CD4-positive, CD25-positive, alpha-beta regulatory T cell (primary cell): ENCODE data around the gene ATG5. TPM values are rescaled to one million over a fixed set of nuclear protein-coding genes. Genes with fewer than 3 reads are reported as not detected.

ENCODE experiments used
- ATAC-seq, 2 donors: fragments of 150-1000 bp; cut with Tn5 transposase; one replicate each; pipeline ENCODE4 v1.10.0; 2021; ENCODE audit warnings: low read depth in 2 of 2, moderate number of reproducible peaks in 2 of 2, moderate library complexity in 1 of 2
- DNase-seq, 3 donors: peaks; one replicate each; pipeline versions ENCODE4 v3.0.0 to v3.0.0-alpha.2; 2012 to 2022; ENCODE audit warnings: mixed read lengths in 1 of 3
- H3K27ac ChIP-seq: one replicate; pipeline ENCODE4 v1.7.0; 2013; ENCODE audit warnings: mild to moderate bottlenecking, low read length; ENCODE audit not compliant: insufficient read depth, poor library complexity, severe bottlenecking
- H3K27me3 ChIP-seq: one replicate; pipeline ENCODE4 v1.7.0; 2013; ENCODE audit warnings: low read length; ENCODE audit not compliant: control insufficient read depth, insufficient read depth
- H3K36me3 ChIP-seq: one replicate; pipeline ENCODE4 v1.7.0; 2013; ENCODE audit warnings: mild to moderate bottlenecking, low read length, moderate library complexity; ENCODE audit not compliant: control insufficient read depth, insufficient read depth
- H3K4me1 ChIP-seq: 2 replicates; pipeline ENCODE4 v1.7.0; 2013; ENCODE audit warnings: mild to moderate bottlenecking, low read length; ENCODE audit not compliant: insufficient read depth, control insufficient read depth, poor library complexity, severe bottlenecking
- H3K4me3 ChIP-seq: one replicate; pipeline ENCODE4 v1.7.0; 2013; ENCODE audit warnings: low read depth, mild to moderate bottlenecking, low read length, moderate library complexity
- H3K9me3 ChIP-seq, 2 experiments: 1 replicate in 1 of 2; 2 replicates in 1 of 2; pipeline ENCODE4 v1.7.0; 2013; ENCODE audit warnings: low read length in 2 of 2, mild to moderate bottlenecking in 1 of 2, moderate library complexity in 1 of 2; ENCODE audit not compliant: control insufficient read depth in 2 of 2
- H3K27ac Mint-ChIP-seq, 3 donors: one replicate each; pipeline ENCODE4 v1.8.0; 2020 to 2022; ENCODE audit warnings: mild to moderate bottlenecking in 3 of 3, mixed read lengths in 3 of 3, moderate library complexity in 2 of 3
- H3K27me3 Mint-ChIP-seq: one replicate; pipeline ENCODE4 v1.8.0; 2022; ENCODE audit warnings: mild to moderate bottlenecking, mixed read lengths
- H3K36me3 Mint-ChIP-seq: one replicate; pipeline ENCODE4 v1.8.0; 2020; ENCODE audit warnings: mixed read lengths
- H3K4me1 Mint-ChIP-seq, 4 donors: one replicate each; pipeline ENCODE4 v1.8.0; 2020 to 2022; ENCODE audit warnings: mixed read lengths in 4 of 4, mild to moderate bottlenecking in 1 of 4
- H3K4me3 Mint-ChIP-seq, 4 donors: one replicate each; pipeline ENCODE4 v1.8.0; 2020 to 2022; ENCODE audit warnings: mild to moderate bottlenecking in 4 of 4, mixed read lengths in 4 of 4, moderate library complexity in 3 of 4
- H3K9me3 Mint-ChIP-seq, 7 donors: one replicate each; pipeline ENCODE4 v1.8.0; 2020 to 2022; ENCODE audit warnings: mixed read lengths in 7 of 7, mild to moderate bottlenecking in 3 of 7, moderate library complexity in 2 of 7
- polyA plus RNA-seq, 4 donors: library from polyadenylated mRNA; unstranded; fragments of 300-500 nt; fragmentation: Illumina TruSeq; gene quantifications; one replicate each; pipeline ENCODE4 v1.2.3, GENCODE V29; 2021
- total RNA-seq: library from RNA; stranded (reverse); gene quantifications from one replicate; pipeline ENCODE4 v1.2.3, GENCODE V29; 2022

Gene ATG5
- total and polyA plus RNA-seq, 5 donors from 2014 or later, result 35.1 to 49.6 (median 45.9) TPM

DNA sequence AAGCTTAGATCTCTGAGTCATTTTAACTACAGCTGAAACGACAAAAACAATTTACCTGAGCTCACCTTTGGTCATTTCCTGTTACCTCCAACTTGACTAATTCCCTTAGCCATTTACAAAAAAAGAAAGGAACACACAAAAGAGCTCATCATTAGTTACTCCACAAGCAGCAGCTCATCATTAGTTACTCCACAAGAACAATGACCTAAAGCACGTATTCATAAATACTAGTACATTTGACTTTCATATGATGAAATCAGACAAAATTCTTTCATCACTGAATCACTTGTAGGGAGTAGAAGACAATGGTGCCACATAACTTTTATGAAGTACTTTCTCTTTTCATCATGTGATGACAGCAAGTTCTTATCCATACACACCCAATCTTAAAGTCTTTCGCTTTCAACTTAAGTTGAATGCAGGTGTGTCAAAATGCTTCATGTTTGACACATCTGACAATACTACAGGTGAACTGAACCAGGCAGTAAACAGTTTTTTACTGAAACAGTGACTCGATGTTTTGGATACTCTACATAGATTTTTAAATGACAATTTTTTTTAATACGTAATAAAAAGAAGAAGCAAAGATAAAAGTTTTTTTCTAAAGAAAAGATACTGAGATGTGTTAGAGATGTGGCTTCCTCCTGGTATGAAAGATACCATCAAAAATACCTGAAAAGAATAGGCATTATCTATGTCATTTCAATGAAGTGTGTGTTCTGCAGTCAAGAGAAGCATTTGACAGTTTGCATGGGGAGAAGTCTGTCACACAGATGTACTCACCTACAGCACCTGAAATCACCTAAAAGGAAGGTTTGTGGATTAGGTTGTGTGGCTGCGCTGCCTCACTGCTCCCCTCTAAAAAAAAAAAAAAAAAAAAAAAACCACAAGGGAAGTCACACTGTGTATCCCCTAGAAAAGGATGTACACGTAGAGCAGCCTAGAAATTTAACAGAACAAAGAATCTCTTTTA, 130.3 kb downstream of the ATG5 start:
- Histone ChIP-seq H3K4me1 (peaks cover 44% of the 10 kb centered on the region), H3K36me3 (no peaks in the 10 kb centered on the region), H3K9me3 (no peaks in the 10 kb centered on the region), H3K27ac (peak overlapping the region; percentile 82), H3K4me3 (peak overlapping the region; percentile 82), H3K27me3 (no peaks in the 10 kb centered on the region)
- peak overlapping the region; percentile 45 to 77 (median 75) for H3K4me3 Mint-ChIP-seq
- no peaks in the 10 kb centered on the region for H3K27me3 Mint-ChIP-seq
- no peaks in the 10 kb centered on the region for H3K9me3 Mint-ChIP-seq
- peak overlapping the region; percentile 90 to 96 (median 92) for H3K27ac Mint-ChIP-seq
- DNase-seq (peak in 2 of 3 donors; percentile 70 to 86), ATAC-seq (peak; percentile 75)
- H3K4me1 Mint-ChIP-seq, result peaks cover 28 to 55% (median 37%) of the 10 kb centered on the region in 4 donors
- peaks cover 9% of the 10 kb centered on the region for H3K36me3 Mint-ChIP-seq

DNA sequence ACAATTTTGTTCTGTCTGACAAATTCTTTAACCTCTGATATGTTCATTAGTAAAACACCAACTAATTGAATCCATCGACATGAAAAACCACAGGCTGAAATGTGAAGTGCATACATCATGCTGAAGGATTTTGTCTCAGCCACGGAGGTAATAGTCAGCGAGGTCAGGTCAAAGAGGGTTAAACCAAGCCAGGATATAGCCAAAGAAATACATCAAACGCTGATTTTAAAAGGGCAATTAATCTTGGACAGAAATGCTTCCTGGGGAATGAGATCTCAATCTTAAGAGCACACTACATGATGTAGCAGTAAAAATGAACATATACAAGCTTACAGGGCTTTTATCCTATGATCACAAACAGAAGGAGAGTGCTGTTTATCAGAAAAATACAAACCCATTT, 132.7 kb downstream of the ATG5 start:
- Histone ChIP-seq H3K27ac (no peak overlapping the region), H3K27me3 (no peaks in the 10 kb centered on the region), H3K9me3 (no peaks in the 10 kb centered on the region), H3K4me1 (peaks cover 58% of the 10 kb centered on the region), H3K4me3 (no peak overlapping the region), H3K36me3 (no peaks in the 10 kb centered on the region)
- H3K9me3 Mint-ChIP-seq, result no peaks in the 10 kb centered on the region
- H3K27me3 Mint-ChIP-seq, result no peaks in the 10 kb centered on the region
- H3K4me1 Mint-ChIP-seq, result peaks cover 25 to 63% (median 48%) of the 10 kb centered on the region in 4 donors
- no peak overlapping the region for H3K4me3 Mint-ChIP-seq
- DNase-seq (no peak), ATAC-seq (no peak)
- peak overlapping the region in 2 of 3 donors; percentile 55 to 67 for H3K27ac Mint-ChIP-seq
- H3K36me3 Mint-ChIP-seq, result no peaks in the 10 kb centered on the region

DNA sequence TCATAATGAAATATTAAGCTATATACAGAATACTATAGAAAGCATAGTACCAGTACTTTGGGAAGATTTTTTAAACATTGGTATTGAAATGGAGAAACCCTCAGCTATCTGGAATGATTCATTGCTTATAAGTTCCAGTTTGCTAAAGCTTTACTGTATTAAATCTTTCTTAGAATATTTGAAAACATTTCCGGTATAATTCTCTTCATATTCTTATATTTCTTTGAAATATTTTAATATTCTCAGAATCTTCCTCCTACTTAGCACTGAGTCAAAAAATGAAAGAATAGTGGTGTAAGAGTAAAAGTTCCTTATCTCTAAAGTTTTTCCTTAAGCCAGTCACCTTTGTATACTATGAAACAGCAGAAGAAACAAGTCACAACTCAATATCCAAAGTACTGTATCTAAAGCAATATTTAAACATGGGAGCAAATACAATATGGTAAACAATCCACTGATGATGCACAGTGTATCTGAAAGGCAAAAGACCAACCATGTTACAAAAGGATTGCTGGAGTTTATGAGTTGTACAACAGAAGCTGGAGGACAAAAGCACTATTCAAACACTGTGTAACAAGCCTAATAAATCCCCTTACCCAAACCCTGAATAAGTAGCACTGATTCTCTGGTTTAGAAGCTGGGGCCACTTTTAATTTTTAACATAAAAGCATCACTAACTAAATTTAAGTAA, 137.3 kb downstream of the ATG5 start:
- peak in 1 of 3 donors; percentile 72 for DNase-seq
- peak; percentile 60 to 64 for ATAC-seq
- Histone ChIP-seq H3K4me1 (peaks cover 53% of the 10 kb centered on the region), H3K27ac (peak overlapping the region; percentile 34), H3K27me3 (no peaks in the 10 kb centered on the region), H3K9me3 (no peaks in the 10 kb centered on the region), H3K4me3 (peak overlapping the region; percentile 39), H3K36me3 (no peaks in the 10 kb centered on the region)
- Mint-ChIP-seq H3K4me3 (peak overlapping the region in 3 of 4 donors; percentile 30 to 46 (median 31)), H3K9me3 (no peaks in the 10 kb centered on the region), H3K4me1 (peaks cover 33 to 64% (median 50%) of the 10 kb centered on the region in 4 donors), H3K36me3 (peaks cover 12% of the 10 kb centered on the region), H3K27me3 (no peaks in the 10 kb centered on the region), H3K27ac (peak overlapping the region in 1 of 3 donors; percentile 39)

DNA sequence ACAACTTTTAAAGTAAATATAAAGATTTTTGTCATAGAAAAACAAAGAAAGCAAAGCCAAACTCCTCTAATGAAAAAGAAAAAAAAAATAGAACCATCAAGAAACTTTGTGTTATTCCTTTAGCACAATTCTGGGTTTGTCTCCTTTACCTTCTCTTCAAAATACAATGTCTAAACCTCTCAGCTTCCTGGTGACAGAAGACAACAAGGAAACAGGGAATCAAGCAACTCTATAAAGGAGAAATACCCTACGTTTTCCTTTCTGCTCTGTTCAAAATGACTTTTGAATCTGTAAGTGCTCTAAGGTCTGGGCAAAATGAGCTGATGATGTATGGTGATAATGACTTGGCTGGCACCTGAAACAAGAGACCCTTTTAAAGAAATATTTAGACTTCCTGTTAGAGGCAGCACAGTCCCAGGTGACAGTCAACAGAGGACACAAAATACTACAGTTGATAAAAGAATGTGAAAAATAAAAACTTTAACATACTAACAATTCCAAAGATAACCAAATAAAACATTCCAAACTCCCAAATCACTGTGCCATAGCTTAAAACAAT, 138.1 kb downstream of the ATG5 start:
- peaks cover 12% of the 10 kb centered on the region for H3K36me3 Mint-ChIP-seq
- DNase-seq, result peak in 1 of 3 donors; percentile 49
- peak overlapping the region in 3 of 4 donors; percentile 17 to 62 (median 30) for H3K4me3 Mint-ChIP-seq
- Histone ChIP-seq H3K4me3 (peak overlapping the region; percentile 39), H3K27me3 (no peaks in the 10 kb centered on the region), H3K27ac (peak overlapping the region; percentile 34), H3K4me1 (peaks cover 51% of the 10 kb centered on the region), H3K9me3 (no peaks in the 10 kb centered on the region), H3K36me3 (no peaks in the 10 kb centered on the region)
- no peaks in the 10 kb centered on the region for H3K27me3 Mint-ChIP-seq
- peak overlapping the region in 2 of 3 donors; percentile 48 to 63 for H3K27ac Mint-ChIP-seq
- no peaks in the 10 kb centered on the region for H3K9me3 Mint-ChIP-seq
- peaks cover 40 to 66% (median 53%) of the 10 kb centered on the region in 4 donors for H3K4me1 Mint-ChIP-seq
- peak; percentile 36 to 41 for ATAC-seq

DNA sequence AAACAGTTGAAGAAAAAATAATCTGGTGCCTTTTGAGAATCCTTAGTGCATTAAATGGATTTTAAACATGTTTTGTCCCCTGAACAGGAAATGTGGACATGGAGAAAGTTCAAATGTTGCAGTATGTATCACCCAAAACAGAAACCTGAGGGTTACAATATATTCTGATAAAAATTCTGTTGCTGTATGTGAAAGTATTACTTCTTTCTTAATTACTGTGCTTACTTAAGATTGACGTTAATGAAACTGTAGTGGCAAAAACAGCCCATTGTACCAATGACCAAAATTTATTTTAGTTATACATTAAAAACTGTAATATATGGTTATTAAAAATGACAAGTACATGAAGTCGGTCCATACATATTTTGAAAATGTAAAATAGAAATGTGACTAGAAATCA, 138.8 kb downstream of the ATG5 start:
- Mint-ChIP-seq H3K4me1 (peaks cover 46 to 73% (median 58%) of the 10 kb centered on the region in 4 donors), H3K27me3 (no peaks in the 10 kb centered on the region), H3K27ac (peak overlapping the region in 2 of 3 donors; percentile 32 to 56), H3K9me3 (no peaks in the 10 kb centered on the region), H3K4me3 (peak overlapping the region in 3 of 4 donors; percentile 12 to 37 (median 22)), H3K36me3 (peaks cover 12% of the 10 kb centered on the region)
- no peaks in the 10 kb centered on the region for H3K27me3 ChIP-seq
- ATAC-seq (no peak), DNase-seq (no peak)
- no peaks in the 10 kb centered on the region for H3K9me3 ChIP-seq
- H3K4me3 ChIP-seq, result peak overlapping the region; percentile 33
- no peaks in the 10 kb centered on the region for H3K36me3 ChIP-seq
- peaks cover 51% of the 10 kb centered on the region for H3K4me1 ChIP-seq
- no peak overlapping the region for H3K27ac ChIP-seq

DNA sequence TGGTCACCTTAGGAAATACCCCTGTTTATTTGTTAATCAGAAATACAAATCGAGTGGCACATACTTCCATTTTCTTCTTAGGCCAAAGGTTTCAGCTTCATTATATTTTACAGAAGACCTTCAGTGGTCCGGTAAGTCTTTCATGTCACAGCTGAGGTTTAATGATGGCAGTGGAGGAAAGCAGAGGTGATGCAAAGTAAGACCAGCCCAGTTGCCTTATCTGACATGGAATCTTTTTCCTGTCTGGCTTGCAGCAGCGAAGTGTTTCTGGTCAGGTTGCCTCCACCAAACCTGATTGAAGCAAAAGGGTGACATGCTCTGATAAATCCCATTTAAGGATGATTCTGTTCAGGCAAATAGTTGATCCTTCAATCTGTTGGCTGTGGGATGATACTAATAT, 139.4 kb downstream of the ATG5 start:
- peaks cover 12% of the 10 kb centered on the region for H3K36me3 Mint-ChIP-seq
- H3K9me3 Mint-ChIP-seq, result no peaks in the 10 kb centered on the region
- Histone ChIP-seq H3K9me3 (no peaks in the 10 kb centered on the region), H3K4me1 (peaks cover 51% of the 10 kb centered on the region), H3K4me3 (peak overlapping the region; percentile 33), H3K27me3 (no peaks in the 10 kb centered on the region), H3K27ac (peak overlapping the region; percentile 34), H3K36me3 (no peaks in the 10 kb centered on the region)
- ATAC-seq, result no peak
- H3K4me1 Mint-ChIP-seq, result peaks cover 47 to 74% (median 61%) of the 10 kb centered on the region in 4 donors
- peak overlapping the region in 2 of 3 donors; percentile 32 to 56 for H3K27ac Mint-ChIP-seq
- peak overlapping the region in 3 of 4 donors; percentile 12 to 37 (median 22) for H3K4me3 Mint-ChIP-seq
- H3K27me3 Mint-ChIP-seq, result no peaks in the 10 kb centered on the region
- DNase-seq, result no peak

DNA sequence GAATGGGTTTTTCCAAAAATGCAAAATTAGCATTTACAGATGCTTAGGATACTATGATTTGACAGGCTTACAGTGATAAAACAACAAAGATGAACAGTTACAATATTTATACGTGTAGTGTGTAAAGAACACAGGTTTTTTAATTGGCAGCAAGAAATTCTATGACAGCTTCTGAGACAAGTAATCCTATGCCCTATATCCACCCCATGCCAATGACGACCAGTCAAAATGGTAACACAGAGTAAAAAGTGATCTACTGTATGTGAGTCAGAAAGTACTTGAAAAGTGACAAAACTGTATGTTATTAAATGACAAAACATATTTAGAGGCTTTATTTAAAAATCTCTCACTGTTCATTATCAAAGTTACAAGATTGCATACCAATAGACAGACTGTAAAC, 139.9 kb downstream of the ATG5 start:
- Mint-ChIP-seq H3K27ac (peak overlapping the region in 2 of 3 donors; percentile 20 to 56), H3K9me3 (no peaks in the 10 kb centered on the region), H3K27me3 (no peaks in the 10 kb centered on the region), H3K4me3 (peak overlapping the region in 3 of 4 donors; percentile 6 to 22 (median 19)), H3K4me1 (peaks cover 47 to 74% (median 61%) of the 10 kb centered on the region in 4 donors), H3K36me3 (peaks cover 12% of the 10 kb centered on the region)
- Histone ChIP-seq H3K4me3 (peak overlapping the region; percentile 29), H3K27me3 (no peaks in the 10 kb centered on the region), H3K36me3 (no peaks in the 10 kb centered on the region), H3K27ac (peak overlapping the region; percentile 34), H3K4me1 (peaks cover 56% of the 10 kb centered on the region), H3K9me3 (no peaks in the 10 kb centered on the region)
- ATAC-seq (no peak), DNase-seq (no peak)
